Measurements from ENCODE around the gene KCNMA1. TPM values are rescaled to one million over a fixed set of nuclear protein-coding genes. Genes with fewer than 3 reads are reported as not detected.

KCNMA1 gene
- total RNA-seq, 1 donor, result 77.8 TPM

GRCh38 chr10:76939933-76940468, 697.6 kb downstream of the KCNMA1 start:
- H3K4me1 ChIP-seq (ENCODE audit: insufficient read depth, low read length), result peaks cover 7% of the 10 kb centered on the region
- H3K36me3 ChIP-seq (ENCODE audit: insufficient read depth, low read length), result no peaks in the 10 kb centered on the region
- no peak for TF ChIP-seq CTCF (IDR thresholded peaks at IDR 0.05; ENCODE audit: extremely low read depth, low read depth, low read length)
- no peaks in the 10 kb centered on the region for H3K27me3 ChIP-seq (ENCODE audit: insufficient read depth, low read length)
- H2AFZ ChIP-seq (ENCODE audit: low read length), result no peak overlapping the region
- no peaks in the 10 kb centered on the region for H3K79me2 ChIP-seq (ENCODE audit: insufficient read depth, low read length)
- no peaks in the 10 kb centered on the region for H3K9me3 ChIP-seq (ENCODE audit: low read depth, low read length)
- no peak overlapping the region for H3K4me3 ChIP-seq (ENCODE audit: insufficient read depth, low read length)
- H3K27ac ChIP-seq (ENCODE audit: low read depth, low read length), result no peak overlapping the region
- H4K20me1 ChIP-seq (ENCODE audit: insufficient read depth, low read length), result no peaks in the 10 kb centered on the region
- H3K4me2 ChIP-seq (ENCODE audit: insufficient read depth, low read length), result no peak overlapping the region
- no peak for DNase-seq (ENCODE audit: insufficient read length, low spot score, missing footprints)

- H3K4me2 ChIP-seq (ENCODE audit: insufficient read depth, low read length), result no peak overlapping the region
- DNase-seq (ENCODE audit: insufficient read length, low spot score, missing footprints), result no peak
- no peaks in the 10 kb centered on the region for H3K79me2 ChIP-seq (ENCODE audit: insufficient read depth, low read length)
- no peak overlapping the region for H3K4me3 ChIP-seq (ENCODE audit: insufficient read depth, low read length)
- no peak overlapping the region for H2AFZ ChIP-seq (ENCODE audit: low read length)
- no peaks in the 10 kb centered on the region for H3K27me3 ChIP-seq (ENCODE audit: insufficient read depth, low read length)
- H3K27ac ChIP-seq (ENCODE audit: low read depth, low read length), result no peak overlapping the region
- H3K4me1 ChIP-seq (ENCODE audit: insufficient read depth, low read length), result no peaks in the 10 kb centered on the region
- H3K9me3 ChIP-seq (ENCODE audit: low read depth, low read length), result no peaks in the 10 kb centered on the region
- no peak for TF ChIP-seq CTCF (IDR thresholded peaks at IDR 0.05; ENCODE audit: extremely low read depth, low read depth, low read length)
- no peaks in the 10 kb centered on the region for H3K36me3 ChIP-seq (ENCODE audit: insufficient read depth, low read length)
- H4K20me1 ChIP-seq (ENCODE audit: insufficient read depth, low read length), result no peaks in the 10 kb centered on the region
Measured at GRCh38 chr10:76937181-76937600, 700.4 kb downstream of the KCNMA1 start.

GRCh38 chr10:76935941-76936613, 701.5 kb downstream of the KCNMA1 start:
- Histone ChIP-seq H3K9me3 (ENCODE audit: low read depth, low read length) (no peaks in the 10 kb centered on the region), H2AFZ (ENCODE audit: low read length) (no peak overlapping the region), H3K36me3 (ENCODE audit: insufficient read depth, low read length) (no peaks in the 10 kb centered on the region), H3K27ac (ENCODE audit: low read depth, low read length) (no peak overlapping the region), H3K4me3 (ENCODE audit: insufficient read depth, low read length) (no peak overlapping the region), H3K27me3 (ENCODE audit: insufficient read depth, low read length) (no peaks in the 10 kb centered on the region), H4K20me1 (ENCODE audit: insufficient read depth, low read length) (no peaks in the 10 kb centered on the region), H3K4me1 (ENCODE audit: insufficient read depth, low read length) (no peaks in the 10 kb centered on the region), H3K4me2 (ENCODE audit: insufficient read depth, low read length) (no peak overlapping the region), H3K79me2 (ENCODE audit: insufficient read depth, low read length) (no peaks in the 10 kb centered on the region)
- no peak for TF ChIP-seq CTCF (IDR thresholded peaks at IDR 0.05; ENCODE audit: extremely low read depth, low read depth, low read length)
- no peak for DNase-seq (ENCODE audit: insufficient read length, low spot score, missing footprints)

- no peaks in the 10 kb centered on the region for H3K4me1 ChIP-seq (ENCODE audit: insufficient read depth, low read length)
- no peaks in the 10 kb centered on the region for H4K20me1 ChIP-seq (ENCODE audit: insufficient read depth, low read length)
- H3K4me3 ChIP-seq (ENCODE audit: insufficient read depth, low read length), result no peak overlapping the region
- no peaks in the 10 kb centered on the region for H3K9me3 ChIP-seq (ENCODE audit: low read depth, low read length)
- H3K27ac ChIP-seq (ENCODE audit: low read depth, low read length), result no peak overlapping the region
- no peaks in the 10 kb centered on the region for H3K79me2 ChIP-seq (ENCODE audit: insufficient read depth, low read length)
- no peaks in the 10 kb centered on the region for H3K36me3 ChIP-seq (ENCODE audit: insufficient read depth, low read length)
- no peak overlapping the region for H3K4me2 ChIP-seq (ENCODE audit: insufficient read depth, low read length)
- no peak for DNase-seq (ENCODE audit: insufficient read length, low spot score, missing footprints)
- H3K27me3 ChIP-seq (ENCODE audit: insufficient read depth, low read length), result no peaks in the 10 kb centered on the region
- TF ChIP-seq CTCF (IDR thresholded peaks at IDR 0.05; ENCODE audit: extremely low read depth, low read depth, low read length), result no peak
- no peak overlapping the region for H2AFZ ChIP-seq (ENCODE audit: low read length)
Measured at GRCh38 chr10:76928565-76928964, 709.0 kb downstream of the KCNMA1 start.

Measured in osteoblast (primary cell).